ENCODE results near the gene BTBD9.

The BTBD9 gene

GRCh38 chr6:38555606-38556005 is 84.1 kb downstream of the BTBD9 start:
- DNase-seq (ENCODE audit: low read depth in 2 of 2): no peak

GRCh38 chr6:38554700-38555413 is 84.9 kb downstream of the BTBD9 start:
- no peak for DNase-seq (ENCODE audit: low read depth in 2 of 2)

GRCh38 chr6:38554014-38554413 is 85.7 kb downstream of the BTBD9 start:
- no peak for DNase-seq (ENCODE audit: low read depth in 2 of 2)

- DNase-seq (ENCODE audit: low read depth in 2 of 2): no peak
Observed at GRCh38 chr6:38552121-38552520, 87.6 kb downstream of the BTBD9 start.

- DNase-seq (ENCODE audit: low read depth in 2 of 2): no peak
Observed at GRCh38 chr6:38549795-38550194, 89.9 kb downstream of the BTBD9 start.

GRCh38 chr6:38549180-38549579 is 90.5 kb downstream of the BTBD9 start:
- DNase-seq (ENCODE audit: low read depth in 2 of 2): no peak

GRCh38 chr6:38543022-38543421 is 96.7 kb downstream of the BTBD9 start:
- DNase-seq (ENCODE audit: low read depth in 2 of 2): no peak

GRCh38 chr6:38542031-38542430 is 97.7 kb downstream of the BTBD9 start:
- DNase-seq (ENCODE audit: low read depth in 2 of 2): no peak

GRCh38 chr6:38533064-38533463 is 106.7 kb downstream of the BTBD9 start:
- no peak for DNase-seq (ENCODE audit: low read depth in 2 of 2)

GRCh38 chr6:38531134-38531533 is 108.6 kb downstream of the BTBD9 start:
- no peak for DNase-seq (ENCODE audit: low read depth in 2 of 2)

GRCh38 chr6:38528196-38528965 is 111.3 kb downstream of the BTBD9 start:
- DNase-seq (ENCODE audit: low read depth in 2 of 2): no peak

- DNase-seq (ENCODE audit: low read depth in 2 of 2): no peak
Observed at GRCh38 chr6:38527371-38527770, 112.4 kb downstream of the BTBD9 start.

- DNase-seq (ENCODE audit: low read depth in 2 of 2): no peak
Observed at GRCh38 chr6:38525888-38526287, 113.8 kb downstream of the BTBD9 start.

- no peak for DNase-seq (ENCODE audit: low read depth in 2 of 2)
Observed at GRCh38 chr6:38524436-38525145, 115.1 kb downstream of the BTBD9 start.

- DNase-seq (ENCODE audit: low read depth in 2 of 2): no peak
Observed at GRCh38 chr6:38522322-38522721, 117.4 kb downstream of the BTBD9 start.

- no peak for DNase-seq (ENCODE audit: low read depth in 2 of 2)
Observed at GRCh38 chr6:38518511-38519304, 121.0 kb downstream of the BTBD9 start.

- no peak for DNase-seq (ENCODE audit: low read depth in 2 of 2)
Observed at GRCh38 chr6:38517005-38517404, 122.7 kb downstream of the BTBD9 start.

- no peak for DNase-seq (ENCODE audit: low read depth in 2 of 2)
Observed at GRCh38 chr6:38514399-38514798, 125.3 kb downstream of the BTBD9 start.

- DNase-seq (ENCODE audit: low read depth in 2 of 2): no peak
Observed at GRCh38 chr6:38512211-38512610, 127.5 kb downstream of the BTBD9 start.

GRCh38 chr6:38510205-38510604 is 129.5 kb downstream of the BTBD9 start:
- DNase-seq (ENCODE audit: low read depth in 2 of 2): no peak

- no peak for DNase-seq (ENCODE audit: low read depth in 2 of 2)
Observed at GRCh38 chr6:38509713-38510112, 130.0 kb downstream of the BTBD9 start.

GRCh38 chr6:38508894-38509293 is 130.8 kb downstream of the BTBD9 start:
- DNase-seq (ENCODE audit: low read depth in 2 of 2): no peak
